ENCODE data around the gene SLC2A13.

Gene SLC2A13

GRCh38 chr12:40106202-40106533 lies 287 bp upstream of the SLC2A13 start:
- TF ChIP-seq YY1 (IDR thresholded peaks at IDR 0.05; ENCODE audit: low read depth) (no peak), USF1 (IDR thresholded peaks at IDR 0.05) (no peak)

DNA sequence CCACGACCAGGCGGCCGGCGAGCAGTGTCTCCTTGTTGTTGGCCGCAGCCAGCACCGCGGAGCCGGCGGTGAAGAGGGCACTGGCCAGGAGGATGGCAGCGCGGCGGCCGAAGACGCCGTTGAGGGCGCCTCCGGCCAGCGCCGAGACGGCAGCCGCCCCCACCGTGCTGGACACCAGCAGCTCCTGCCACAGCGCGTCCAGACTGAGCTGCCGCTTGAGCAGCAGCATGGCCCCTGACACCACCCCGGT lies 691 bp downstream of the SLC2A13 start:
- no peak for TF ChIP-seq NFIC (IDR thresholded peaks at IDR 0.05)
- TF ChIP-seq MAX (IDR thresholded peaks at IDR 0.05) = 0 out of 2 replicates have a peak, but pooled peaks have one; percentile 10

- TF ChIP-seq RAD21 (IDR thresholded peaks at IDR 0.05; ENCODE audit: low read depth) = no peak
- TF ChIP-seq ZBTB7A (IDR thresholded peaks at IDR 0.05; ENCODE audit: low read depth) = peak; percentile 73
- TF ChIP-seq MAX (IDR thresholded peaks at IDR 0.05) = 0 out of 2 replicates have a peak, but pooled peaks have one; percentile 19
Observed at GRCh38 chr12:40104461-40105264, 1.2 kb downstream of the SLC2A13 start.

DNA sequence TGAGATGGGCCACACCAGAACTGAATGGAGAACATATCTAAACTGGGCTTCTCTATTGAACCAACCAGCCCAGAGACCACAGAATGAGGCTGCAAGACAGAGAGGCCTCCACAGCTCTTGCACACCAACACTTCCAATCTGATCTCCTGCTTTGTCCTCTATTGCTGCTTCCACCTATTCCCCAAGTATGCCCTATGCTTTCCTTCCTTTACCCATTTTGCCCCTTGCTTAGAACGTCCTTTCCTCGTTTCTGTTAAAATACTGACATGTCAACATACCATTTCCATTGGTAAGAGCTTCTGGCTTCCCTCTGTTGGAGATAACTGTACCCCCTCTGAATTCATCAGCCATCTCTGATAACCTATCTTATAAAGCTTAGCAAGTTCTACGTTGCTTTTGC lies 2.8 kb downstream of the SLC2A13 start:
- TF ChIP-seq NFIC (IDR thresholded peaks at IDR 0.05) (no peak), ZBTB7A (IDR thresholded peaks at IDR 0.05; ENCODE audit: low read depth) (no peak), EP300 (IDR thresholded peaks at IDR 0.05; ENCODE audit: borderline replicate concordance) (no peak), EGR1 (IDR thresholded peaks at IDR 0.05) (no peak), USF1 (IDR thresholded peaks at IDR 0.05) (no peak), CEBPB (IDR thresholded peaks at IDR 0.05) (no peak), FOXM1 (IDR thresholded peaks at IDR 0.05; ENCODE audit: borderline replicate concordance, low read depth) (no peak)
- TF ChIP-seq, protein P1, sequence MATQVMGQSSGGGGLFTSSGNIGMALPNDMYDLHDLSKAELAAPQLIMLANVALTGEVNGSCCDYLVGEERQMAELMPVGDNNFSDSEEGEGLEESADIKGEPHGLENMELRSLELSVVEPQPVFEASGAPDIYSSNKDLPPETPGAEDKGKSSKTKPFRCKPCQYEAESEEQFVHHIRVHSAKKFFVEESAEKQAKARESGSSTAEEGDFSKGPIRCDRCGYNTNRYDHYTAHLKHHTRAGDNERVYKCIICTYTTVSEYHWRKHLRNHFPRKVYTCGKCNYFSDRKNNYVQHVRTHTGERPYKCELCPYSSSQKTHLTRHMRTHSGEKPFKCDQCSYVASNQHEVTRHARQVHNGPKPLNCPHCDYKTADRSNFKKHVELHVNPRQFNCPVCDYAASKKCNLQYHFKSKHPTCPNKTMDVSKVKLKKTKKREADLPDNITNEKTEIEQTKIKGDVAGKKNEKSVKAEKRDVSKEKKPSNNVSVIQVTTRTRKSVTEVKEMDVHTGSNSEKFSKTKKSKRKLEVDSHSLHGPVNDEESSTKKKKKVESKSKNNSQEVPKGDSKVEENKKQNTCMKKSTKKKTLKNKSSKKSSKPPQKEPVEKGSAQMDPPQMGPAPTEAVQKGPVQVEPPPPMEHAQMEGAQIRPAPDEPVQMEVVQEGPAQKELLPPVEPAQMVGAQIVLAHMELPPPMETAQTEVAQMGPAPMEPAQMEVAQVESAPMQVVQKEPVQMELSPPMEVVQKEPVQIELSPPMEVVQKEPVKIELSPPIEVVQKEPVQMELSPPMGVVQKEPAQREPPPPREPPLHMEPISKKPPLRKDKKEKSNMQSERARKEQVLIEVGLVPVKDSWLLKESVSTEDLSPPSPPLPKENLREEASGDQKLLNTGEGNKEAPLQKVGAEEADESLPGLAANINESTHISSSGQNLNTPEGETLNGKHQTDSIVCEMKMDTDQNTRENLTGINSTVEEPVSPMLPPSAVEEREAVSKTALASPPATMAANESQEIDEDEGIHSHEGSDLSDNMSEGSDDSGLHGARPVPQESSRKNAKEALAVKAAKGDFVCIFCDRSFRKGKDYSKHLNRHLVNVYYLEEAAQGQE (IDR thresholded peaks at IDR 0.05; ENCODE audit: low read depth) = no peak

GRCh38 chr12:40101747-40102146 lies 4.1 kb downstream of the SLC2A13 start:
- TF ChIP-seq YY1 (IDR thresholded peaks at IDR 0.05; ENCODE audit: low read depth) = no peak
- no peak for TF ChIP-seq FOXM1 (IDR thresholded peaks at IDR 0.05; ENCODE audit: borderline replicate concordance, low read depth)
- no peak for TF ChIP-seq EGR1 (IDR thresholded peaks at IDR 0.05)
- TF ChIP-seq MAX (IDR thresholded peaks at IDR 0.05) = no peak
- TF ChIP-seq, protein P1 (IDR thresholded peaks at IDR 0.05; ENCODE audit: low read depth) = no peak
- no peak for TF ChIP-seq ZBTB7A (IDR thresholded peaks at IDR 0.05; ENCODE audit: low read depth)
- TF ChIP-seq CREB1 (IDR thresholded peaks at IDR 0.05; ENCODE audit: low read depth) = no peak
- no peak for TF ChIP-seq CEBPB (IDR thresholded peaks at IDR 0.05)
- no peak for TF ChIP-seq USF1 (IDR thresholded peaks at IDR 0.05)

DNA sequence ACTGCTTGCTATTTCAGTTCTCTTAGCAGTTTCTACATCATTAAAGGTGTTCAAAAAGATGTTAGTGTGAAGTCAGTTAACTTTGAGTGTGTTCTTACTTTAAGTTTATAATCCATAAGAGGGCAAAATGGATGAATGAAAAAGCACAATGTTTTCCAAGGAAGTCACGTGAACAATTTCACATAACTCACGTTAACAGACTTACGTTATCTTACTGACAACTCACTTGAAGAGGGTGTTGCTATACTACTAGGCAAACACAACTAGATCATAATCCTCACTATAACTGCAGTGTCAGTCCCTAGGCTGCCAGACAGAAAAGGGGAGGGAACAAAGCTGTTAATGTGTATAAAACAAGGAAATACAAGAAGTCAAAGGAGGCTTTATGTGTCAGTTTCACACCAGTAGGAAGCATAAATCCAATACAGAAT lies 6.4 kb downstream of the SLC2A13 start:
- TF ChIP-seq FOXM1 (IDR thresholded peaks at IDR 0.05; ENCODE audit: borderline replicate concordance, low read depth) (no peak), USF1 (IDR thresholded peaks at IDR 0.05) (no peak), EGR1 (IDR thresholded peaks at IDR 0.05) (no peak), CEBPB (IDR thresholded peaks at IDR 0.05) (no peak), TCF12 (IDR thresholded peaks at IDR 0.05; ENCODE audit: low read depth) (no peak), YY1 (IDR thresholded peaks at IDR 0.05; ENCODE audit: low read depth) (no peak), TAF1 (IDR thresholded peaks at IDR 0.05; ENCODE audit: low read depth) (no peak), CREB1 (IDR thresholded peaks at IDR 0.05; ENCODE audit: low read depth) (no peak), EP300 (IDR thresholded peaks at IDR 0.05; ENCODE audit: borderline replicate concordance) (no peak), MAX (IDR thresholded peaks at IDR 0.05) (no peak), RAD21 (IDR thresholded peaks at IDR 0.05; ENCODE audit: low read depth) (no peak), ZBTB7A (IDR thresholded peaks at IDR 0.05; ENCODE audit: low read depth) (no peak), NFIC (IDR thresholded peaks at IDR 0.05) (no peak), TEAD4 (IDR thresholded peaks at IDR 0.05) (no peak)
- TF ChIP-seq, protein P1 (IDR thresholded peaks at IDR 0.05; ENCODE audit: low read depth) = no peak
